ENCODE measurements around the gene CASK. TPM values are rescaled to one million over a fixed set of nuclear protein-coding genes. Genes with fewer than 3 reads are reported as not detected.
"Not testable (repeated sequence)": the region's sequence is repeated elsewhere in the genome, so short reads cannot be mapped to it uniquely, and the experiment has no call there.

CASK gene
- total RNA-seq, 1 donor from 2014 or later = 18.8 TPM

DNA sequence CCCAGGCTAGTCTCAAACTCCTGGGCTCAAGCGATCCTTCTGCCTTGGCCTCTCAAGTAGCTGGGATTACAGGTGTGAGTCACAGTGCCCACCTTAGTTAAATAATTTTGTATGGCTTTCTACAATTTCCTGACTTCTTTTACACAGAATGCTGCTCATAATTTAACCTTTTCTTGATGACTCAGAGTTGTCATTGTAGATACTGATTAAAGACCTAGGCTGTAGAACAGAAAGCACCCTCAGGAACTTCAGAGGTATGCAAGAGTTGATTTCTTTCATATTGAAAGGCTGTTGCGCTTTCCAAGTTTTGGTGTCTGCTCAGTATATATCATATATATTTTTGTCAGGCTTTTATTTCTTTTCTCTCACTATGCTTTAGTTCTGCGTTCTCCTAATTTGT, 255.7 kb downstream of the CASK start:
- intact Hi-C loops (cut with DNase I) = no loop called here
- DNase-seq (ENCODE audit: low spot score) = no peak

DNA sequence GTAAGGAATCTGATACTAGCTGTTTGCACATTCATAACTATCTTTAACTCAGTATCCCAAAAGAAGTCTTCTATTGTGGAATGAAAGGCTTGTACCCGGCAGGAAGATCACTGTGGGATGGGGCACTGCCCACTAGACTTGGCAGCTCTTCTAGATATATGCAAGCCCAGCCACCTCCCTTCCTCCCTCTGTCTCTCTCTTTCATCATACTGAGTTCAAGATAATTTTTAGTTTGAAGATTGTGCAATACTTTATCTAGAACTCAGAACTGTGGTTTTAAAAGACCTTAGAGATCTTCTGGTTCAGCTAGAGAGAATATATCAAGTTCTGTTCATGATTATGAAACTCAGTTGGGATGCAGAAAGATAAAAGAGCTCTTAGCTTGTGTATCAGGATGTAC, 257.1 kb downstream of the CASK start:
- no peak for DNase-seq (ENCODE audit: low spot score)
- intact Hi-C loops (cut with DNase I) = no loop called here

DNA sequence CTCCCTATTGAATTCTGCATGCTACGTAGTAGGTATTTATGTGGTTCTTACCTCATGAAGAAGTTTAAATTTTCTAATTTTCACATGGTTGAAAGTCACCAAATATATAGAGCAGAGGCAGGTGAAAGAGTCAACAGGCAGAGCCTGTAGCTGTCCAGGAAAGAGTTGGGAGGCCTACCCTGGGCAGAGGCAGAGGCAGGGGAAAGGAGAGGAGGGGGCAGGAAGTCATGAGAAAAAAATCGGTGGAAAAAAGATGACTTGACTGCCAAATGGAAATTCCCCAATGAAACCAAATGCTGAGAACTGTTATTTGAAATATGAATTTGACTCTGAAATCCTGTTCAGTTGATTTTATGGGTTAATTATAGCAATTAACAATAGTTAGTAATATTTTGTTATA, 257.7 kb downstream of the CASK start:
- no peak for DNase-seq (ENCODE audit: low spot score)
- intact Hi-C loops (cut with DNase I) = no loop called here

DNA sequence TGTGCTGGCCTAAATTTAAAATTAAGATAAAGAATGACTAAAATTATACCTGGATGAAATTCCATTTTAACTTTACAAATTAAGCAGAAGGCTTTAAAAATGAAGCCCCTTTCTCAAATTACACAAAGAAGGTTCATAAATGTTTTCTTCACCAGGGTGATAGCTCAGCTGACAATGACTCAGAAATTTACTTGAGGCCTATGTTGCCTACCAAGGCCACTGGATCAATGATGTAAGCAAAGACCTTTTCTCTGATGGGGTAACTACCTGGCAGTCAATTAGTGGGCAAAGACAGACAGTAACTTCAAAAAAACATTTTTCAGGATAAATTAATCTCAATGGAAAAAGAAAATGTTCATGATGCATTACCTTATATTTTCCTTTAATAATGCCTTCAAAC, 258.4 kb downstream of the CASK start:
- intact Hi-C loops (cut with DNase I) = no loop called here
- no peak for DNase-seq (ENCODE audit: low spot score)

DNA sequence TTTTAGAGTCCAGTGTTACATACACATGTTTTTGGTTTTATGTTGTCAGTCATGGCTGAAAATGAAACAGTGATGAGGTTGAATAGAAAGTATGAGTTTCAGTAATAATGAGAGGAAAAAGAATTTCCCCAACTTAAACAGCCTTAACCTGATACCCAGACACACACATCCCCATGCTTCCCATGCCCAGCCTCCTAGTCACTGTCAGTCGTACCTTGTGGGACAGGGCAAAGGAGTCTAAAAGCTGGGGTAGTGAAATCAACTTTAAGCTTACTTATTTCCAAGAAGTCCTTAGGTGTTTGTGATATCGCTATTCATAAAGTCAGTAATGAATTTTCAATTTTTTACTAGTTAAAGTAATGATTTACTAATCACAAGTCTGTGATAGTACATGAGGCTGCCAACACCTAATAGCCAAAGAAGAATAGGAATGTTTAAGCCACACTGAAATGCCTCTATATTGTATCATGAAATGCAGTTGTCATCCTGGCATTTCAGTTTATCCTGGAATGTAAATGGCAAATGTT, 258.9 kb downstream of the CASK start:
- intact Hi-C loops (cut with DNase I) = no loop called here
- DNase-seq (ENCODE audit: low spot score) = no peak

DNA sequence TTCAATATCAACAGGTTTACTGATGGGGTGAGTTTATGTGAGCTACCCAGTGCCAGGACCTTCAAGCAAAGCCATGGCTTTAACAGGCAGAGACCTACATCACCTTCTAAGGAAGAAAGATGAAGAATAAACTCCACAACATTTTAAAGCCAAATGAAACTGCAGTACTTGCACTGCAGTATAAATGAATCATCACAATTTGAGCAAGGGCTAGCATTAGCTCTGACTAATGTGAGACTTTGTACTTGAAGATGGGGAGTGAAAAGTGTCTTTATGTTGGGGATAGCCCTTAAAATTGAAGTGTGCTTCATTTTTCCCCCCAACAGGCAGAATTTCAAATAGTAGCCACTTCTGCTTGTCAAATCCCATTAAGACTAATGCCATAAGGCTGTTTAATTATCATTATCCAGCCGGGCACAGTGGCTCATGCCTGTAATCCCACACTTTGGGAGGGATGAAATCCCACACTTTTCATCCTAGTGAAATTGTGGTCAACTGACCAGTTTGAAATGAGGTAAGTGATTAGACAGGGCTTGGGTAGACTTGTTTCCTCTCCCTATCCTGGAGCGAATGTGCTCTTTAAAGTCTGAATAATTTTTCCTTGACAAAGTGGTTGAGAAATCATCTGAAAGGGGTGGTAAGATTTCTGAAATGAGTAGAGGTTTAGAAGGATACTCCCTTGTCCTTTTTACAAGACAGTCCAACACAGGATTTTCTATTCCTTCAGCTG, 261.8 kb downstream of the CASK start:
- DNase-seq (ENCODE audit: low spot score) = no peak
- intact Hi-C loops (cut with DNase I) = no loop called here

DNA sequence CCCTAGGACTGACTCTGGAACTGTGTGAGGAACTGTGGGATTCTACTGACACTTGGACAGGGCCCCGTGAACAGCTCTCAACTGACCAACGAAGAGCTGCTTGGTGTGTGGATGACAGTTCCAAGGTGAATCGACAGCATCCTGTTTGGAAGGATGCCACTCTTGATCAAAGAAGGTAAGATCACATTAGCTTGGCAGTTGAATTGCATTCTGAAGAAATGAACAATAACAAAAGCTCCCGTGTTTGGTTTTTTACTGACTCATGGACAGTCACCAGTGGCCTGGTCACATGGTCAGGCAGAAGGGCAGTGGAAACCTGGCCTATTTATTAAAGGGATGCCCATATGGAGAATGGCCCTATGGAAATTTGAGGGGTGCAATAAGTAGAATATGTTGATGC, 267.7 kb downstream of the CASK start:
- intact Hi-C loops (cut with DNase I) = no loop called here

DNA sequence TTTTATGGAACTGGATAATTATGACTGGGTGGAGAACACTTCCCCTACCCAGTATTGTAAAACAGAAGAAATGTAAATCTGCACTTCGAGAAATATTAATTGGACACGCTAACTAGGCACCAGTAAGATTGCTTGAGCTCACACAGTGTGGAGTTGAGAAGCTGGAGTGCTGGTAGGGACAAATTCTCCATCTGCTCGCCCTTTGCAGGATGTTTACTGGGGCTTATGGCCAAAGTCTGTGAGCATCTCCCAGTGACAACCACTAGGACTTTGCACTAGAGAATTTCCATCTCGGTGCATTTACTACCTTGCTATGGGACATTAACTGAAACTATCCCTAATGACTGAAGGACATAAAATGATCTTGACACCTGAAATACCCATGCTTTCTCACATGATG, 268.3 kb downstream of the CASK start:
- intact Hi-C loops (cut with DNase I) = no loop called here
- DNase-seq (ENCODE audit: low spot score) = no peak

More for the DNA sequence above, 267.7 kb downstream of the CASK start:
- no peak for DNase-seq (ENCODE audit: low spot score)

DNA sequence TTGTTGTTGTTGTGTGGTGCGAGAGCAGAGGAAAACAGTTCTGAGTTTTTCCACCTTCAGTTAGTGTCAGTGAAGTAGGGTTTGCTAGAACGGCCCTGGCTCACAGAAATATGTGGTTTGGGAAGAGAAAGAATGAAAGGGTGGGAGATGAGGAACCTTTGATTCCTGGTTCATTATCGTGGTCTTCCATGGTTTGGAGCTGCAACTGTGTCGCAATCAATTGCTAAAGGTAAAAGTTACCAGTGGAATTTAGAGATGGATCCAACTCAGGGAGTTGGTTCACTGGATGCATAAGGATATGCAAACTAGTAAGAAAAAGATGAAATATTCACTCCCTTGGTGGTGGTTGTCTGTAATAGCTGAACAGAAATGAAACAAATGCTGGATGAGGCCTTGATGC, 270.2 kb downstream of the CASK start:
- intact Hi-C loops (cut with DNase I) = no loop called here

DNA sequence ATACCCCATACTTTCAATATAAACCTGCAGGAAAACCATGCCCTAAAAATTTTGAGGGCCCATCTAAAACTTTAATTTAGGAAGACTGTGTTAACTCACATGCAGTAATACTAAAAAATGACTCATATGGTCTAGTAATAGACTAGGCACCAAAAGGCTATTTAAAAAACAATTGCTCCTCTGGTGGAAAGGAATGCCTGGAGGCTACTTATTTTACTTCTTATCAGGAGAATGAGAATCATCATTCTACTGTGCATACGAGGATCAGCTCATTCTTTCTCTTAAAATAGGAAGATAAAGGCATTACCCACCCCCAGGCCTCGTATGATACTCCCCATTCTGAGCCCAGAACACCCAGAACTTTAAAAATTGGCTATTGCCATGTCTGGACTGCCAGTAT, 277.2 kb downstream of the CASK start:
- intact Hi-C loops (cut with DNase I); DNase-seq (ENCODE audit: low spot score): not testable (repeated sequence)

More for the DNA sequence above, 270.2 kb downstream of the CASK start:
- DNase-seq (ENCODE audit: low spot score) = no peak

DNA sequence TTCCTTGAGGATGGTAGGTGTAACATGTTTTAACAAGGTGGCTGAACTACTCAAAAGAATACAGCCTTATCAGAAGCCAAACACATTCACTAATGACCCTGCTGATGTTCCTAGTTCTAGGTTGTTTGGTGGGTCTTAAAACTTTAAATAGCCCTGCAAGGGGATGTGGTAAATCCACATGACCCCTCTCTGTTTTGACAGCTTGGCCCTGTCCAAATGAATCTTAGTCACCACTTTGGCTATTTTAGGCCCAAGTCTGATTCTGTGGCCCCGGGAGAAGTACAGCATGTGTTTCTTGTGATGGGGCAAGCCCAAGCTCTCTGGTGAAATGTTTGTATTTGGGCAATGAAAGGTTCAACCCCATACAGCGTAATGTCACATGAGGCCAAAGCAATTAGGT, 289.1 kb downstream of the CASK start:
- intact Hi-C loops (cut with DNase I) = no loop called here
- no peak for DNase-seq (ENCODE audit: low spot score)

DNA sequence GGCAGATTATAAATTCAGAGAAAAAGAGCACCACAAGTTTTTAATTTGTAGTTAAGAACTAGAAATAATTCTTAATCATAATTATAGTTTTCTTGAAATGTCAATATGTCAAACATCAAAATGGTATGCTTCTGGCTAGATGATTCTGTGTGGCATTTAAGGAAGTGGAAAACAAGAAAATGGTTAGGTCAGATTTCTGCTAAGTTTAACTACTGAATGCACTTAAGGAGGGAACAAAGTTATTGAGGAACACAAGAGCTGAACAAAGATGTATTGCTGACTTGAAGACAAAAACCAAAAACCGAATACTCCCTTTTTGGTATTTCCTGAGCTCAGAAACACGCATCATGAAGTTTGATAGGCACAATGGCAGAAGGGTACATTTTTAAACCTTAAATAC, 293.3 kb downstream of the CASK start:
- DNase-seq (ENCODE audit: low spot score) = no peak
- intact Hi-C loops (cut with DNase I) = no loop called here

DNA sequence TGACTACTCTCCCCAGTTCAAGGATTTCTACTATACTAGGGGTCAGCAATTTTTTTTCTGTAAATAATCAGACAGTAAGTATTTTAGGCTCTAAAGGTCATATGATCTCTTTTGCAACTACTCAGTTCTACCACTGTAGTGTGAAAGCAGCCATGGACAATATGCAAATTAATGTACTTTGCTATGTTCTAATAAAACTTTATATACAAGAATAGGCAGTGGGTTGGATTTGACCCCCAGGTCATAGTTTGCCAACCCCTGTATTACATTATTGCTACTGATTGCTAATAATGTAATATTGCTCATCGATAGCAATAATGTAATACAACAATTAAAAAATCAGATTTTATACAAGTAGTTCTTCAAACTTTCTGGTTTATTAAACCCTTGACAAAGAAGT, 293.8 kb downstream of the CASK start:
- intact Hi-C loops (cut with DNase I) = no loop called here
- no peak for DNase-seq (ENCODE audit: low spot score)

DNA sequence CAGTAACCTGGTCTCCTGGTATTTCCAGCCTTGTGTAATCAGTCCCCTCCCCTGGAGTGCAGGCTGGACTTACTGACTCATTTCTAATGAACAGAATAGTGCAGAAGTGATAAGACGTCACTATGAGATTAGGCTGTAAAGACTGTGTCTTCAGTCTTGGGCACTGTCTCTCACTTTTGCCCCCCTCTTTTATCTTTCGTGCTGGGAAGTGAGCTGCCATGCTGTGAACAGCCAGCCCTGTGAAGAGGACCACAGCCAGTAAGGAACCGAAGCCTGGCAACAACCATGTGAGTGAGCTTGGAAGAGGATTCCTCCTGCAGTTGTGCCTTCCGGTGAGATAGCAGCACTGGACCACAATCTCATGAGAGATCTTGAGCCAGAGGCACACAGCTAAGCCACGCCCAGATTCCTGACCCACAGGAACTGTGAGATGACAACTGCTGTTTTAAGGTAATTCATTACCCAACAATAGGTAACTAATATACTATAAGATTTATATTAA, 302.1 kb downstream of the CASK start:
- DNase-seq (ENCODE audit: low spot score) = no peak
- intact Hi-C loops (cut with DNase I) = no loop called here

DNA sequence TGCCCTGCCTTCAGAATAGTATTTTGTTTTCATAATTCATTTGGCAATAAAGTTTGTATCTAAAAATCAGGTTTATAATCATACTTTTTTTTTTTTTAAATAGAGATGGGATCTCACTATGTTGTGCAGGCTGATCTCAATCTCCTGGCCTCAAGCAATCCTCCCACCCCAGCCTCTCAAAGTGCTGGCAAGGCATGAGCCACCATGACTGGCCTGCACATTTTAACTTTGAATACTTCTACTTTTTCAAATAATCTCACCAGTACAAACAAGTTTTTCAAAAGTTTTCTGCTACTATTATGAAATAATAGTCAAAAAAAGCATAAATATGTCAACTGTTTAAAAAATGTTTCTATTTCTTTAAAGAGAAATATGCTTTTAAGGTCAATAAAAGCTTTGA, 304.1 kb downstream of the CASK start:
- no peak for DNase-seq (ENCODE audit: low spot score)
- intact Hi-C loops (cut with DNase I) = no loop called here

DNA sequence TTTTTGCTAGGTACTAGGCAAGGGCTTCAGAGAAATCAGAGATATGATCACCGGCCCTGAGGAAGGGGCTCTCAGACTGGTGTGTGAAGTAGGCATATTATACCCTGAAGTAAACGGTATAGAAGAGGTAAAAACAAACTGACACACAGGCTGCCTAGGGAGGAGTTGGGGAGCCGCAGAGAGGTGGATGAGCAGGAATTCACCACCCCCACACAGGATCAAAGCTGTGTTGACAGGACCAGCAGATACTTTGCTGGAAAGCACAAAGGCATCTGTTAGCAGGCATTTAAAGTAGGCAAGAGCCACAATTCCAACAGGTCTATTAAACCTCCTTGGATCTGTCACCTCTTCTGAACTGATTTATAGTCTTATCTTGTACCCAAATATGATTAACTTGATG, 306.4 kb downstream of the CASK start:
- DNase-seq (ENCODE audit: low spot score) = no peak
- intact Hi-C loops (cut with DNase I) = no loop called here

DNA sequence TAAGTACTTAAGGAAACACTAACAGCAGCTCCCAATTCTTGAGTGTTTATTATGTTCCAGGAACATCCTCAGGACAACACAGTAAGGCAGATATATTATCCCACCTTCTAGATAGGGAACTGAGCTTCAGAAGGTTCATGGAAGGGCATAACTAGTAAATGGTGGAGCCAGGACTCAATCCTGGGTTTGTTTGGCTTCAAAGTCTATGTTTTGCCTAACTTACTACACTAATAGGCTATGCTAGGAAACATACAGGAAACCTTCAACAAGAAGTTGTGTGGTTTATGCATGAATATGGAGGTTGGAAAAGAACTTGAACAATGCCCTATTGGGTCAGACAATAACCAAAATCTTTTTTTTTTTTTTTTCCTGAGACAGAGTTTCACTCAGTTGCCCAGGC, 307.1 kb downstream of the CASK start:
- intact Hi-C loops (cut with DNase I) = no loop called here
- DNase-seq (ENCODE audit: low spot score) = no peak

DNA sequence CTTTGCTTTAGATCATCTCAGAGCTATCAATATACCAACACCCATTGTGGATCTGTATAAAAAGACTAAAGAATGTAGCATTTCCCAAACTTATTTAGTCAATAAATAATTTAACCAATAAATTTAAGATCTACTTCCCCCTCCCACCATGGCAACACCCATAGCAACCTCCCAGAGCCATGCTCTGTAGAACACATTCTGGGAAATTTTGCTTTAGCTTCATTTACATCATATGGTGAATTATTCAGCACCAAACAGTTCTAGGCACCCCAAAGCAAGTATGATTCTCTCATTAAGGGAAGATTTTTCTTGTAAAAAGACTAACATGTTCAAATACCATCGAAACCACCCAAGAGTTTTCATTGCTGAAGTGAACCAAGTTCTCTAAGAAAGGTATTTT, 315.1 kb downstream of the CASK start:
- intact Hi-C loops (cut with DNase I) = no loop called here
- no peak for DNase-seq (ENCODE audit: low spot score)

DNA sequence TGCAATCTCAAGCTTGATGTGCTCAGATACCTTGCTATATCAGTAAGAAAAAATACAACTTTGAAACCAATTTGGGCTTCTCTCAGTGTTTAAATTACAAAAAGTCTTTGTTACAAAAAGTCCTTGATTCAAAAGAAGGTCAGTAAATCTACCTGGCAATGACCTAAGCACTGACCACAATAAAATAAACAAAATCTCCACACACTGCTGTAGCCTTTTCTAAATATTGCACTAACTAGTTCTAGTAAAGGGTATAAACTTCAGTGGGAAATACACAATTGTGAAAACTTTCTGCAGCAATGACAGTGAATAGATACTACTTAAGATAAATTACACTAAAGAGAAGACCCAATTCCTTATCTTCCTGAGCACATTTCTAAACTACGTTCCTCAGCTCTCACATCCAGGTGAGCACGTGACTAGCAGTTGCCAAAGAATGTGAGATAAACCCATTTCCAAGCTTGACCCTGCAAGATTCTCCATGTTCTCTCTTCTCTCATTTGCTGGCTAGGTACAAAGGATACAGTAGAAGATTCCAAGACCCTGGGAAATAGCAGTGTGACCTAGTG, 316.0 kb downstream of the CASK start:
- intact Hi-C loops (cut with DNase I) = no loop called here
- no peak for DNase-seq (ENCODE audit: low spot score)

DNA sequence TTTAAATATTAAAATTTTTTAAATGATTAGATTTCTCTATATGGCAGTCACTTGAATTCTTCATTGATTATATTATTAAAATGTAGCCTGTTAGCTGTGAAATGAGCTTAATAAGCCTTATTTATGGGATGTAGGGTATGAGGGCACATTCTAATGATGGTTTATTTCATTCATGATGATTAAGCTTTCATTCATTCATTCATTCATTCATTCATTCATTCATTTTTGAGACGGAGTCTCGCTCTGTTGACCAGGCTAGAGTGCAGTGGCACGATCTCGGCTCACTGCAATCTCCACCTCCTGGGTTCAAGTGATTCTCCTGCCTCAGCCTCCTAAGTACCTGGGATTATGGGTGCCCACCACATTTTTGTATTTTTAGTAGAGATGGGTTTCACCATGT, 317.3 kb downstream of the CASK start:
- DNase-seq (ENCODE audit: low spot score); intact Hi-C loops (cut with DNase I): not testable (repeated sequence)

DNA sequence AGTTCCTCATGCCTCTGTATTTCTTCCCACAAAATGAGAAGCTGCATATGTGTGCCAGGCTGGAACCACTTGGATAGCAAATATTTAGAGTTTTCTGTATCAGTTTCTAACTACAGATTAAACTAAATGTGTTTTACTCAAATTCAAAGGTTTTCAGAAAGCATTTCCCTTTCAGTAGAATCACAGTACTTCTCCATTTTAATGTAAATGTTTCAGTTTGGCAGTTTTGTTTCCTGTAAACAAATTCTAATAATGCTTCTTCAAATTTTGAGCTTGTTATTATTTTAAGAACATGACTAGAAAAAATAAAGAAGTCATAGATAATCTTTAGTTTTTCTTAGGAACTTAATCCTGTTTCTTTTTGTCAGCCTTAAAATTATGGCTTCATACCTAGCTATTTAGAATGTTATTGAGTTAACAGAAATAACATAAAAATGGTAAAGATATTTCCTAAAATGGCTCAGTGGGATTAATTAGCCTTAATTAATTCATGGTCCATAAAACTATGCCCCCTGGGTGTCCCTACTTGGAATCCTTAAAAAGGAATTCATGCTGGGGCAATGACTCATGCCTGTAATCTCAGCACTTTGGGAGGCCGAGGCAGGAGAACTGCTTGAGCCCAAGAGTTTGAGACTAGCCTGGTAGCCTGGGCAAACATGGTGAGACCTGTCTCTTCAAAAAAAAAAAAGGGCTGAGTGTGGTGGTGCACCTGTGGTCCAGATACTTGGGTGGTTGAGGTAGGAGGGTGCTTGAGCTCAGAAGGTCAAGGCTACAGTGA, 318.4 kb downstream of the CASK start:
- no peak for DNase-seq (ENCODE audit: low spot score)
- intact Hi-C loops (cut with DNase I) = no loop called here
